ENCODE results near the gene LY6G5C.

- TF ChIP-seq, protein P1, sequence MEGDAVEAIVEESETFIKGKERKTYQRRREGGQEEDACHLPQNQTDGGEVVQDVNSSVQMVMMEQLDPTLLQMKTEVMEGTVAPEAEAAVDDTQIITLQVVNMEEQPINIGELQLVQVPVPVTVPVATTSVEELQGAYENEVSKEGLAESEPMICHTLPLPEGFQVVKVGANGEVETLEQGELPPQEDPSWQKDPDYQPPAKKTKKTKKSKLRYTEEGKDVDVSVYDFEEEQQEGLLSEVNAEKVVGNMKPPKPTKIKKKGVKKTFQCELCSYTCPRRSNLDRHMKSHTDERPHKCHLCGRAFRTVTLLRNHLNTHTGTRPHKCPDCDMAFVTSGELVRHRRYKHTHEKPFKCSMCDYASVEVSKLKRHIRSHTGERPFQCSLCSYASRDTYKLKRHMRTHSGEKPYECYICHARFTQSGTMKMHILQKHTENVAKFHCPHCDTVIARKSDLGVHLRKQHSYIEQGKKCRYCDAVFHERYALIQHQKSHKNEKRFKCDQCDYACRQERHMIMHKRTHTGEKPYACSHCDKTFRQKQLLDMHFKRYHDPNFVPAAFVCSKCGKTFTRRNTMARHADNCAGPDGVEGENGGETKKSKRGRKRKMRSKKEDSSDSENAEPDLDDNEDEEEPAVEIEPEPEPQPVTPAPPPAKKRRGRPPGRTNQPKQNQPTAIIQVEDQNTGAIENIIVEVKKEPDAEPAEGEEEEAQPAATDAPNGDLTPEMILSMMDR (optimal IDR thresholded peaks at IDR 0.05 in 1 of 3, IDR thresholded peaks at IDR 0.05 in 1 of 3, conservative IDR thresholded peaks at IDR 0.05 in 1 of 3; ENCODE audit: extremely low read depth in 1 of 3, insufficient read depth in 2 of 3, low read length in 3 of 3): no peak
- TF ChIP-seq EZH2 (IDR thresholded peaks at IDR 0.05; ENCODE audit: low read length): no peak
Observed at GRCh38 chr6:31677955-31678354, 2.9 kb downstream of the LY6G5C start.

Measured in keratinocyte (primary cell).